WI38 (cell line): Measurements from ENCODE around the gene XKR7.
"Not testable (repeated sequence)": the region's sequence is repeated elsewhere in the genome, so short reads cannot be mapped to it uniquely, and the experiment has no call there.

Experiments
- H3K4me3 ChIP-seq: 2 replicates; pipeline ENCODE4 v1.5.1; 2011; ENCODE audit warnings: low read depth, mild to moderate bottlenecking, control low read depth, low read length
- TF ChIP-seq, protein P1 (sequence below): IDR thresholded peaks from 2 replicates; pipeline ENCODE4 v1.5.1; 2012; ENCODE audit warnings: low read depth, mild to moderate bottlenecking, control low read depth, low read length

XKR7 gene

DNA sequence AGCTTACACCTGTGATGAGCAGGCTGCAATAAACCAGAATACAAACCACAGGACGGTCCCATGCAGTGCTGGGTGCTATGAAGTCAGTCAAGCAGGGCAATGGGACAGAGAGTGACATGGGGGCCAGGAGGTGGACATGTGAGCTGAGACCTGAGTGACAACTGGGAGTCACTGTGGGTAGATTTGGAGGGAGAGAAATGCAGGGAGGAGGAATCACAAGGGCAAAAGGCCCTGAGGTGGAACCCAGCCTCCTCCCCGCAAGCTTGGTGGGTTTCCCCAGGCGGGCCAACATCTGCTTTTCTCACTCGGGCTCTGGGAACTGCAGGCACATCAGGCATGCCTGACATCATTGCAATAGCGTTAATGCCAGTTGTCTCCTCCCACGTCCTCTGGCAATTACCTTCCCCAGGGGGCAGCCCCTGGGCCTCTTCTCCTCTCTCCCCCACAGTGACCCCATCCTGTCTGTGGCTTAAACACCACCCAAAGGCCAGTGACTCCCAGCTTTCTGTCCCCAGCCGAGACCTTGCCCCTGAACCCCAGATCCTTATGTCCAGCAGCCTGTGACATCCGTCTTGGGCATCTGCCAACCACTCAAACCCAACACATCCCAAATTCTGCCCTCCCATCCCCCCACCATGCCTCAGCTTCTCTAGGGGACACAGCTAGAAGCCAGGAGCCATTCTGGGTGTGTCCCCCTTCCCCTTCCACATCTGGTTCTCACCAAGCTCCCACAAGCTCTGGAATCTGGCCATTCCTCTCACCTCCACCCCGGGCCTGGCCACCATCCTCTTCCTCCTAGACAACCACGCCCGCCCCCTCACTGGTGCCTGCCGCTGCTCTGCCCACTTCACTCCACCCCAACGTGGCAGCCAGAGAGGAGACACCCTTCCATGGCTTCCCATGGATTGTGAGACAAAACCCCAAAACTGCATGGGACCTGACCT is 44.3 kb upstream of the XKR7 start:
- TF ChIP-seq, protein P1, sequence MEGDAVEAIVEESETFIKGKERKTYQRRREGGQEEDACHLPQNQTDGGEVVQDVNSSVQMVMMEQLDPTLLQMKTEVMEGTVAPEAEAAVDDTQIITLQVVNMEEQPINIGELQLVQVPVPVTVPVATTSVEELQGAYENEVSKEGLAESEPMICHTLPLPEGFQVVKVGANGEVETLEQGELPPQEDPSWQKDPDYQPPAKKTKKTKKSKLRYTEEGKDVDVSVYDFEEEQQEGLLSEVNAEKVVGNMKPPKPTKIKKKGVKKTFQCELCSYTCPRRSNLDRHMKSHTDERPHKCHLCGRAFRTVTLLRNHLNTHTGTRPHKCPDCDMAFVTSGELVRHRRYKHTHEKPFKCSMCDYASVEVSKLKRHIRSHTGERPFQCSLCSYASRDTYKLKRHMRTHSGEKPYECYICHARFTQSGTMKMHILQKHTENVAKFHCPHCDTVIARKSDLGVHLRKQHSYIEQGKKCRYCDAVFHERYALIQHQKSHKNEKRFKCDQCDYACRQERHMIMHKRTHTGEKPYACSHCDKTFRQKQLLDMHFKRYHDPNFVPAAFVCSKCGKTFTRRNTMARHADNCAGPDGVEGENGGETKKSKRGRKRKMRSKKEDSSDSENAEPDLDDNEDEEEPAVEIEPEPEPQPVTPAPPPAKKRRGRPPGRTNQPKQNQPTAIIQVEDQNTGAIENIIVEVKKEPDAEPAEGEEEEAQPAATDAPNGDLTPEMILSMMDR: no peak
- no peak overlapping the region for H3K4me3 ChIP-seq

DNA sequence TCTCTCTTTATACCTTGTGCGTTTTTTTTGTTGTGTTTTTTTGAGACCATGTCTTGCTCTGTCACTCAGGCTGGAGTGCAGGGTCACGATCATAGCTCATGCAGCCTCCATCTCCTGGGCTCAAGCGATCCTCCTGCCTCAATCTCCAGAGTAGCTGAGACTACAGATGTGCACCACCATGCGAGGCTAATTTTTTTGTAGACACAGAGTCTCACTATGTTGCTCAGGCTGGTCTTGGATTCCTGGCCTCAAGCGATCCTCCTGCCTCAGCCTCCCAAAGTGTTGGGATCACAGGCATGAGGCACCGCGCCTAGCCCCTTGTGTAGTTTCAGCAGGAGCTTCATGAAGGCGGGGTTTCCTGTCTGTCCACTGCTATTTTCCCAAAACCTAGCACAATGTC is 43.4 kb upstream of the XKR7 start:
- TF ChIP-seq, protein P1: no peak
- H3K4me3 ChIP-seq: no peak overlapping the region

DNA sequence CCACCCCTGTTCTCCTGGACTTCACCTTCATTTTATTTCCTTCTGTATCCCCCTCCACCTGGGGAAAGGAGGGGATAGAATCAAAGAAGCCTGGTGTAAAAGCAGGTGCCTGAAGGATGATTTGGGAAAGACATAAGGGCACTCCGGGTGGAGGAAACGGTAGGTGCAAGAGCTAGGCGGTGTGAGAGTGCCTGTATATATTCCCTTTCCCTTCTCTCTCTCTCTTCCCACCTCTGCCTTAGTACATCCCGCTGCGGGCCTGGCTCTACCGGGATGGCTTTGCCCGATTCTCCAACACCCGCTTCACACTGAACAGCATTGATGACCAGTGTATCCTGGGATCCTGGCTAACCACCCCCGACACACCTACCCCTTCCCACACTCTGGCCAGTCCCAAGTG is 42.3 kb upstream of the XKR7 start:
- H3K4me3 ChIP-seq: no peak overlapping the region
- TF ChIP-seq, protein P1: no peak

DNA sequence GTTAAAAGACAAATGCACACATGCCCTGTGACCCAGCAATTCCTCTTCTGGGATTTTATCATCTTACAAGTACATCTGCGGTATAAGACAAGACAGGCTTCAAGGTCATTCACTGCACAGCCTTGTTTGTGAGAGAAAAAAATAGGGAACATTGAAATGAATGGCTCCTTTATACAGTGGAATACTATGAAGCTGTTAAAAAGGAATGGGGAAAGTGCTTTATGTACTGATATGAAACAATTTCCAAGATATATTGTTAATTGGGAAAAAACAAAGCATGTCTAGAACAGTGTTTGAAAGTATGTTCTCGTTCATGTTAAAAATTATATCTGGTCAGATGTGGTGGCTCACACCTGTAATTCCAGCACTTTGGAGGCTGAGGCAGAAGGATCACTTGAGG is 41.5 kb upstream of the XKR7 start:
- TF ChIP-seq, protein P1: no peak
- H3K4me3 ChIP-seq: no peak overlapping the region

DNA sequence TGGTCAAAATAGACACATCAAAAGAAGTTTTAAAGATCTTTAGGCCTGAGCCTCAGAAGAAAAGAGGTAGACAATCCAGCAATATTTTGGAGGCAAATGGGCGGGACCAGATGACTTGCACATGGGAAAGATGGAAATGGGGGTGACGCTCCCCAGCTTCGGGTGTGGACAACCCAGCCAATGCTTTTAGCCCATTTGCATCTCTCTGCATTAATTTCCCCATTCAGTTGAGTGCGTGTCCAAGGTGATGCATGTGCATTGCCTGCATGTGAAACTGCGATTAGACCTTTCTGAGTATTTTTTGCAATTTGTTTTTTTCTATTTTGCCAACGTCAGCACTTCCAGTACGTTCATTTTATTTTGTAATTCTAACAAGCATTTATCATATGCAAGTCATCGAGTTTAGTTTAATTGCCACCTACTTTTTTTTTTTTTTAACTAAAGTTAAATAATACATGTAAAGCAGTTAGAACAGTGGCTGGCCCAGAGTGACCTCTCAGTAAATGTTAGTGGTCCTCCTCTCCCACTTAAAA is 40.3 kb upstream of the XKR7 start:
- TF ChIP-seq, protein P1: no peak

DNA sequence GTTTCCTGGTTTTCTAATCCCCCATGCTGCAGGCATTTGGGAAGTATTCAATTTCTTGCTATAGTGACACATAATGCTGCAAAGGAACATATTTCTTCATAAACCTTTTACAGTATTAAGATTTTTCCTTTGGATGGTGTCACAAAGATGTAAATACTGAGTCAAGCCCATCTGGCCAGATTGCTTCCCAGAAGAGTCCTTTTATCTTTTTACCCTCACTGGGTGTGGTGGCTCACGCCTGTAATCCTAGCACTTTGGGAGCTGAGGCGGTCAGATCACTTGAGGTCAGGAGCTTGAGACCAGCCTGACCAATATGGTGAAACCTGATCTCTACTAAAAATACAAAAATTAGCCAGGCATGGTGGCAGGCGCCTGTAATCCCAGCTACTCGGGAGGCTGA is 38.3 kb upstream of the XKR7 start:
- not testable (repeated sequence) for H3K4me3 ChIP-seq

More for the DNA sequence above, 40.3 kb upstream of the XKR7 start:
- H3K4me3 ChIP-seq: no peak overlapping the region

DNA sequence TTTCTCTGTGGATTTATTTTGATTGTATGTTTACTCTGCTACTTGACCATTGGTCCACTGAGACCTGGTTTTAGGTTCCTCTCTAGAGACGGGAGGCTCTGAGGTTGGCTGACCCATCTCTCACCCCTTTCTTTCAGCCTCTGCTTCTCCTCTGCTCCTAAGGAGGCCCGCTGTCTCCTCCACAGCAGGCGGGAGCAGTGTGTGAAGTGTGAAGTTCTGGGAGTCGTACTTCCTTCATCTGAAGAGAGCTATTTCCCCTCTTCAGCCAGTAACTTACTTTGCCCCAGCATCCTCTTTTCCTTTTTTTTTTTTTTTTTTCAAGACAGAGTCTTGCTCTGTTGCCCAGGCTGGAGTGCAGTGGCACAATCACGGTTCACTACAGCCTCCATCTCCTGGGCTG is 37.2 kb upstream of the XKR7 start:
- TF ChIP-seq, protein P1: no peak

DNA sequence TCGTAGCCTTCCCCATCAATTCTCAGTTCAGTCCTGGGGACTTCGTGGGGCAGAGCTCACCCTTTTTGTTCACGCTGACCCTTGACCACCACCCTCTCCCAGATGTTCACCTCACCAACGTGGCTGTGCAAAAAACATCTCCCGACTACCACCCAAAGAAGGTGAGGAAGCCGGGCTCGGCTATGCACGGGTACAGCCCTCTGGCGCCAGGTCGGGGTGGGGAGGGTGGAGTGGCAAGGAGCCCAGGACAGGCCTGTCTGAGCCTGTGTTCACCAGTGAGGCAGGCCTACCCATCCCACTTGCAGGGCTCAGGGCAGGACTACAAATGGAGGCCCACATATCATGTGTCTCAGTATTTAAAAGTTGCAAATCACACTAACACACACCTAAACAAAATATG is 34.3 kb upstream of the XKR7 start:
- TF ChIP-seq, protein P1: no peak
- H3K4me3 ChIP-seq: no peak overlapping the region

More for the DNA sequence above, 37.2 kb upstream of the XKR7 start:
- no peak overlapping the region for H3K4me3 ChIP-seq
